Gastrocnemius medialis (tissue), 4 donors: Measurements from ENCODE around the gene SLC16A7. TPM values are rescaled to one million over a fixed set of nuclear protein-coding genes. Genes with fewer than 3 reads are reported as not detected.

Experiments used
- ATAC-seq, 2 donors: fragments of 150-250 bp; one replicate each; pipeline ENCODE4 v1.9.1; 2016
- DNase-seq, 2 donors: peaks; one replicate each; pipeline ENCODE4 v3.0.0-alpha.2; 2019
- H3K27ac ChIP-seq, 4 donors: fragments of 200-600 bp; sonication (generic); 1 replicate in 1 of 4; 2 replicates in 3 of 4; pipeline ENCODE4 v1.5.1; 2016 to 2018; ENCODE audit warnings: mild to moderate bottlenecking in 2 of 4, moderate library complexity in 1 of 4
- H3K27me3 ChIP-seq, 3 donors: fragments of 200-600 bp; sonication (generic) in 2 of 3; 1 replicate in 1 of 3; 2 replicates in 2 of 3; pipeline versions ENCODE4 v1.5.1 to v1.6.0; 2016 to 2019; ENCODE audit warnings: mild to moderate bottlenecking in 1 of 3, moderate library complexity in 1 of 3
- H3K36me3 ChIP-seq, 2 donors: fragments of 200-600 bp; sonication (generic) in 1 of 2; one replicate each; pipeline ENCODE4 v1.5.1; 2017 to 2018
- H3K4me1 ChIP-seq, 2 donors: fragments of 200-600 bp; sonication (generic) in 1 of 2; one replicate each; pipeline ENCODE4 v1.5.1; 2016 to 2017; ENCODE audit warnings: mild to moderate bottlenecking in 2 of 2
- H3K4me3 ChIP-seq, 4 donors: fragments of 200-600 bp; sonication (generic) in 3 of 4; 1 replicate in 1 of 4; 2 replicates in 3 of 4; pipeline ENCODE4 v1.5.1; 2016 to 2019; ENCODE audit warnings: mild to moderate bottlenecking in 2 of 4
- H3K9me3 ChIP-seq, 3 donors: fragments of 200-600 bp; sonication (generic) in 2 of 3; 1 replicate in 1 of 3; 2 replicates in 2 of 3; pipeline ENCODE4 v1.5.1; 2016 to 2019
- CTCF ChIP-seq, 5 experiments: fragments of 450-650 bp in 3 of 5; fragments of 200-600 bp in 2 of 5; sonication (generic) in 2 of 5; IDR thresholded peaks in 4 of 5; conservative IDR thresholded peaks in 1 of 5; 1 replicate in 4 of 5; 2 replicates in 1 of 5; pipeline ENCODE4 v1.5.1; 2016 to 2019; ENCODE audit warnings: antibody characterized with exemption in 5 of 5, mild to moderate bottlenecking in 3 of 5, moderate library complexity in 3 of 5
- POLR2A ChIP-seq, 2 donors: fragments of 450-650 bp; IDR thresholded peaks; one replicate each; pipeline ENCODE4 v1.6.1; 2017; ENCODE audit warnings: antibody characterized with exemption in 2 of 2, mild to moderate bottlenecking in 2 of 2, moderate library complexity in 2 of 2
- in situ Hi-C, 4 donors: fragments of 200-750 bp; cut with MboI; loops; one replicate each; pipeline versions ENCODE4 v1.15.0 to v1.8.0; 2017; ENCODE audit warnings: low sequenced_read_pairs in 4 of 4
- intact Hi-C: fragments of 100-400 bp; cut with DNase I; formaldehyde crosslinking; loops from one replicate; pipeline ENCODE4 v1.15.1; 2023; ENCODE audit warnings: low total_unique reads
- total RNA-seq, 4 donors: library from RNA; depleted of rRNA; stranded (reverse); fragments of >200 nt; gene quantifications; one replicate each; pipeline versions ENCODE4 v1.1.0 to v1.2.3, GENCODE V29; 2016

The SLC16A7 gene
- total RNA-seq, 4 donors from 2014 or later: 3.8 to 10.3 (median 6.7) TPM

GRCh38 chr12:59615392-59616165 lies 19.8 kb downstream of the SLC16A7 start:
- no peak overlapping the region for H3K27ac ChIP-seq
- ATAC-seq (no peak), DNase-seq (no peak)
- H3K36me3 ChIP-seq: no peaks in the 10 kb centered on the region
- no peak overlapping the region for H3K4me3 ChIP-seq
- H3K4me1 ChIP-seq: no peaks in the 10 kb centered on the region
- H3K9me3 ChIP-seq: peaks cover 0 to 4% (median 0%) of the 10 kb centered on the region in 3 donors
- in situ Hi-C loops (no loop called here), intact Hi-C loops (no loop called here)
- no peaks in the 10 kb centered on the region for H3K27me3 ChIP-seq
- TF ChIP-seq POLR2A (IDR thresholded peaks at IDR 0.05) (no peak), CTCF (IDR thresholded peaks at IDR 0.05 in 4 of 5, conservative IDR thresholded peaks at IDR 0.05 in 1 of 5) (no peak)

GRCh38 chr12:59619461-59620240 lies 23.8 kb downstream of the SLC16A7 start:
- H3K36me3 ChIP-seq: no peaks in the 10 kb centered on the region
- no peak for ATAC-seq
- no peaks in the 10 kb centered on the region for H3K4me1 ChIP-seq
- in situ Hi-C loops (no loop called here), intact Hi-C loops (no loop called here)
- H3K9me3 ChIP-seq: no peaks in the 10 kb centered on the region
- no peak overlapping the region for H3K4me3 ChIP-seq
- TF ChIP-seq POLR2A (IDR thresholded peaks at IDR 0.05): no peak
- H3K27ac ChIP-seq: no peak overlapping the region
- no peak for DNase-seq
- H3K27me3 ChIP-seq: no peaks in the 10 kb centered on the region

GRCh38 chr12:59620326-59620725 lies 24.5 kb downstream of the SLC16A7 start:
- intact Hi-C loops: no loop called here
- Histone ChIP-seq H3K4me1 (no peaks in the 10 kb centered on the region), H3K9me3 (no peaks in the 10 kb centered on the region), H3K4me3 (no peak overlapping the region), H3K27ac (no peak overlapping the region), H3K27me3 (no peaks in the 10 kb centered on the region), H3K36me3 (no peaks in the 10 kb centered on the region)
- TF ChIP-seq POLR2A (IDR thresholded peaks at IDR 0.05) (no peak), CTCF (IDR thresholded peaks at IDR 0.05 in 4 of 5, conservative IDR thresholded peaks at IDR 0.05 in 1 of 5) (no peak)
- ATAC-seq: no peak
- DNase-seq: no peak
- in situ Hi-C loops: no loop called here

GRCh38 chr12:59624732-59625460 lies 29.1 kb downstream of the SLC16A7 start:
- no peaks in the 10 kb centered on the region for H3K36me3 ChIP-seq
- TF ChIP-seq POLR2A (IDR thresholded peaks at IDR 0.05): no peak
- ATAC-seq: no peak
- in situ Hi-C loops (no loop called here), intact Hi-C loops (no loop called here)
- H3K27me3 ChIP-seq: no peaks in the 10 kb centered on the region
- H3K4me3 ChIP-seq: no peak overlapping the region
- H3K4me1 ChIP-seq: no peaks in the 10 kb centered on the region
- no peak for DNase-seq
- no peaks in the 10 kb centered on the region for H3K9me3 ChIP-seq
- H3K27ac ChIP-seq: no peak overlapping the region

GRCh38 chr12:59626382-59626781 lies 30.6 kb downstream of the SLC16A7 start:
- no peaks in the 10 kb centered on the region for H3K36me3 ChIP-seq
- H3K4me1 ChIP-seq: no peaks in the 10 kb centered on the region
- H3K9me3 ChIP-seq: no peaks in the 10 kb centered on the region
- ATAC-seq: no peak
- intact Hi-C loops: no loop called here
- in situ Hi-C loops: no loop called here
- no peak for TF ChIP-seq CTCF (IDR thresholded peaks at IDR 0.05 in 4 of 5, conservative IDR thresholded peaks at IDR 0.05 in 1 of 5)
- TF ChIP-seq POLR2A (IDR thresholded peaks at IDR 0.05): no peak
- no peak overlapping the region for H3K27ac ChIP-seq
- DNase-seq: no peak
- no peaks in the 10 kb centered on the region for H3K27me3 ChIP-seq
- no peak overlapping the region for H3K4me3 ChIP-seq
